ENCODE results near the gene ZBTB5.

- TF ChIP-seq ZNF274 (IDR thresholded peaks at IDR 0.05; ENCODE audit: low read depth, low read length) (no peak), YY1 (IDR thresholded peaks at IDR 0.05; ENCODE audit: insufficient read depth, insufficient read length) (no peak), SUZ12 (IDR thresholded peaks at IDR 0.05; ENCODE audit: extremely low read depth, insufficient read depth, insufficient read length) (no peak)
Observed at GRCh38 chr9:37433867-37434371, 31.3 kb downstream of the ZBTB5 start.
